Hippocampal formation (tissue), 2 donors: Measurements from ENCODE around the gene MRPS23.

Experiments used
- DNase-seq, 2 donors: peaks; one replicate each; lab custom pipeline; 2025; lab: John Stamatoyannopoulos, UW

The MRPS23 gene

DNA sequence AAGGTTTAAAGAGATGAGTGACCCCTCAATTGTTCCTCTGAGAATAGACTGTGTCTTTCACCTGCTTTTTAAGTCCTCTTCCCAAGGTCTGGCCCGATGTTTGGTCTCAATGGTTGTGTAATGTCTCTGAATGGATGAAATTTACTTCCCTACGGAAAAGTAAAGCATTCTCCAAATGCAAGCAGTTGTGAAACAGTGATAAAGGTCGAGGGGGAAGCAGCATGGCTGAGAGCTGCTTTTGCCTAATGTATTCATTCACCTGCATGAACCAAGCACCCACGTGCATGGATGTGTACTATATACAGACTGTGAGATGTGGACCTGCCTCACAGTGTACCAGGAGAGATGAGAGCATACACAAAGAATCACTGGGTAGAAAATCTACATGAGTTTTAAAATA, 11.4 kb downstream of the MRPS23 start:
- no peak for DNase-seq

DNA sequence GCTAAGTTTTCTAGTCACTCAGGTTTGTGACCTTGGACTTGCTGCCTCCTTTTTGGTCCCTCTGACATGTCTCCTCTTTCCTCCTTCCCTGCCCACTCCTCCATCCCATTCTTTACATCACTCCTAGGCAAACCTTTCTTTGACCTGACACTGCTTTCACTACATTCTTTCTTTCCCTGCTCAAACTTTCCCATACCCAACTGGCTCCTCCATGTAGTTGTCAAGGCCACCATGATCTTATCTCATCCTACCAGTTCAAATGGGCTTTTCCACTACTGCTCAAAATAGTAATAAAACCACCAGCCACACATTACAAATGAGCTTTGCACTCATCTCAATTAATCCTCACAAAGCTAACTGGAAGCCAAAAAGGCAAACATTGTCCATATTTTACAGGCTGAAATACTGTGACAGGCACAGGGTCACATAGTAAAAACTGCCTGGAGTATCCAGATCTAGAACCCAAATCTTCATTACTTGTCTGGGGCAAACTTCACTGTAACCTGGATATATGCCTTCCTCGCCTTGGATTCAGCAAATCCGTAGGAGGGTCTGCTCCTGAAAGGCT, 14.4 kb downstream of the MRPS23 start:
- no peak for DNase-seq

DNA sequence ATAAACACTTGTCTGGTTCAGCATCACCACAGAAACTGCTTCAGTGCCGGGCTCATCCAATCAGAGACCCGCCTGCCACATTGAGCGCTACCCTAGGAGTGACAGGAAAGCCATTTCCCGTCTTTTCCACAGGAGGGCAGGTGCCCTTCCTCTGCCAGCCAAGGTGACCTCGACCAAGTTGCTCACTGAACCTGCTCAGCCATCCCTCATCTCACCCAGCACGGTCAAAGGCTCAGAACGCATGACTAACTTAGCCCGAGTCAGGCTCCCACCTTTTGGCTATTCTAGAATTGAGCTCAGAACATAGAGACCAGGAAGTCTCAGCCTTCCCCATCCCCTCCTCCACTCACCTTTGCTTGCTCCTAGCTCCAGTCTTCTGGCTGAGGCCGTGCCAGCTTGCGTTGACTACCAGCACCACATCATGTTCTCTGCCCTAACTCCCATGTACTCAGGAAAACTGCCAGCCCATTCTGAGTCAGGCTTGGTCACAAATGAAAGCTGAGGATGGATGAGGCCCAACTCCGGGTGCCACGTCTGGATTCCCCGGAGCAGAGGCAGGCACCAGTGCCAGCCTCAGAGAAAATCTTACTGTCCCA, 15.6 kb downstream of the MRPS23 start:
- peak in 1 of 2 donors; percentile 8 for DNase-seq

DNA sequence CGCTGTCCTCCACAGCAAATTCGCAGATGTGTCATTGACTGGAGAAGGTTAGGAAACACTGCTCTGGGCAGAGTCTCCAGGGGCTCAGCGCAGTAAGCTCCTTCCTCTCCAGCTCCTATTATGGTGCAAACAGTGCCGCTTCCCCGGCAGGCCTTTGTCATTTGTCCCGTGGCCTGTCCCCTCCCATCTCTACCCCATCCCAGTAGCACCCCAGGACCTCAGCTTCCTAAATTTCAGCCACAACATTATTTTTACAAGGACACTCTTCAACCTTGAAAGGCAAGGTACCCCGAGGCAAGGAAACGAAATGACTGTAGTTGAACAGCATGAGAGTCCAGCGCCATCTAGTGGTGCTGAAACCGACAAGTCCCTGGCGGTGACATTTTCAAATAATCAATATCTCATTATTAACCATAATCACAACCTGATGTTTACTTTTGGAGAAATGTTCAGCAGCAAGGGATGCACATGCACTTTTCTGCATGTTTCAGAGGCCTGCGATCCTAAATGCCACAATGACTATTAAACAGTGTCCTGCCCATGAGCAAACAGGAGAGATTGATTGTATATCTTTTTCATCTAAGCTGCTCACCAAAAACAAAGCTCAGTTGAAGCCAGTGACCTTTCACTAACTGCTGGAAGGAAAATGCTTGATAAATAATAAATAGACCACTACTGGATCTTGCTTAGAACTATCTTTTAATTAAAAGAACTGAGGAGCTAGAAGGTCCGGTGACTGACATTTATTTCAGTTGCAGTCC, 16.5 kb downstream of the MRPS23 start:
- peak; percentile 61 for DNase-seq

DNA sequence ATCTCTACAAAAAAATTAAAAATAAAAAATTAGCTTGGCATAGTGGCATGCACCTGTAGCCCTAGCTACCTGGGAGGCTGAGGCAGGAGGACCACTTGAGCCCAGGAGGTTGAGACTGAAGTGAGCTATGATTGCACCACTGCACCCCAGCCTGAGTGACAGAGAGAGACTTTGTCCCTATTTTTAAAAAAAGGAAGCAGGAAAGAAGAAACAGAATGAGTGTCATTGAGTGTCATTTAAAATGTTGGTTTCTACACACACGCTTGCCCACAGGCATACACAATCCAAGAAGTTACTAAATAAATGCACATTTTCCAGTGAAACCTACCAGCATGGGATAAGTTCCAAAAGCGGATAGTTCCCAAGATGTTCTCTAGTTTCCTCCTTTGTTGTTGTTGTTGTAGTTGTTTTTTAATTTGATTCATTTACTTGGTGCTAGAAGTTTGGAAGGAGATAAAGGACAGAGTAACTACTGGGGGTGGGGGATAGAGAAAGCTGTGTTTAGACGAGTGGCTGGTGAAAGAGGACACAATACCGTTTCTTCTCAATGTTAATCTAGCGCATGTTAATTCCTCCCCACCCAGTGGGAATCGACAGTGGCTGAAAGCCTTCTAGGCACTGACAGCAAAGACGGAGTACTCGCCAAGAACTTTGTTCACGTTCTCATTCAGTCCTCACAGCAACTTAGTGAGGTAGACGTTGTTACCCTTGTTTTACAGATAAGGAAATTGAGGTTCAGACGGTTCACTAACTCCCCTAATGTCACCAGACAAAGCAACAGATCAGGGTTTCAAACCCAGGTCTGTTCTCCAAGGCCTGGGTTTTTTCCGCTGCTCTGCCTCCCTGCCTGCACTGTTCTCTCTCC, 17.3 kb downstream of the MRPS23 start:
- no peak for DNase-seq

DNA sequence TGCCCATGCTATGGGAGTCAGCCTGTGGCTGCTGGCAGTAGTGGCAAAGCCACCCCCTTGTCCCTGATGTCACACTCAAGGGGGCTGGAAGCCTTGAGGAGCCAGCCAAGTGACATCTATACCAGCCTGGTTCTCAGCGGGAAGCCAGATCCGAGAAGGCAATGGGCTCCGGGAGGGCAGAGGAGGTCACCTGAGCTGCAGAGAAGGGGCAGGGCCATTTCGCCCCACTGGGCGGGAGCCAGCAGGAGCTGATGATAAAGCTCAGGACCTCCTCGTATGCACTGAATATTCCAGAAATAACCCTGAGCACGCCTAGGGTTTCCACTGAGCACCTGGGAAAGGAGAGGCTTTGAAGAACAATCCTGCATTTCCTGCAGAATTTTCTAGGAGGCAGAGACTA, 19.0 kb downstream of the MRPS23 start:
- no peak for DNase-seq

DNA sequence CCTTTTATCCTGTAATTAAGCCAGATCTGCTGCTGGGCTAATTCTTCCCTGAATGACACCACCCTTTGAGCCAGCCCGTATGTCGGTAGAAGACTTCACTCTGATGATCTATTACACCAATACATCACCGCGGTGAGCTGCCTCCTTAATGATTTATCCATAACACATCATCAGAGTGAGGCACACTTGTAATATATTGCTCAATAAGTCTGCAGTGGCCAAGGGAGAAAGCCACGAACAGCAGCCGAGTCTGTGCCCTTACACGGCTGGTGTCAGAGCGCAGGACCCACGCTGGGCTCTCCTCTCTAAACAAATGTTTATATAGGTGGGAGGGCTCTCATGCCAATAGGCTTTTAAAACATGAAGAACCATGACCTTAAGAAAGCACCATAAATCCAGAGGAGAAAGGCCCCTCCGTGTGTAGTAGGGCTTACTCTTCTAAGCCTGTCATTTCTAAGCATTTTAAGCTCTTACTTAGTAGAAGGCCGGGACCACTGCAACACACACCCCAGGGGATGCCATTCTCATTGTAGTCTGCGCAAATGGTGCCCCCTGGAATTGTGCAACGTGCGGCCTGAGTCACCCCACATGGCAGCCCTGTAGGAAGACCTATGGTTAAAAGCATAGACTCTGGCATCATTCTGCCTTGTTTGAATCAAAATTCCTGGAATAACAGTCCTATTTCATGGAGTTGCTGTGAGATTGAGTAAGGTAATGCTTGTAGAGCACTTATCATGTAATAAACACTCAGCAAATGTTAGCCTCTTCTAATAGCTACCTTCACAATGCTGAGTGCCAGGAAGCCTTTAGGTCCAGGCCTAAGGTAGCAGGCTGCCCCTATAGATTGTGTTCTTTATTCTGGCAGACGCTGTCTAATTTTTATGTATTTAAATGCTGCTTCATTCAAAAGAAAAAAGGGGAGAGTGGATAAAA, 26.1 kb downstream of the MRPS23 start:
- no peak for DNase-seq

DNA sequence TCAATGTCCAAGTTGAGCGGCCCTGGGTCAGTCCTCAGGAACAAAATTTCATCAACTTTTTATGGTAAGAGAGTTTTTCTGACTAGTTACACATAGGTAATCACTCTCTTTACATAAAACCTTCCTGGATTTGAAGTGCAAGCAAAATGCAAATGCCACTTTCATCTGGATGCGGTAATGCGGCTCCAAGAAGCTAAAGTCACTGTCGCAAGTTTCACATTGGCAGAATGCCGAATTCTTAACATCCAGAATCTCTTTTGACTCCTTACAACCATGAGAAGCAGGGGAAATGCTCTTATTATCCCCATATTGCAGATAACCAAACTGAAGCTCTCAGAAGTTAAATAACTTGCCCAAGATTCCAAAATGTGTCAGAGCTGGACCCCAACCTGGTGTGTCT, 30.0 kb downstream of the MRPS23 start:
- no peak for DNase-seq

DNA sequence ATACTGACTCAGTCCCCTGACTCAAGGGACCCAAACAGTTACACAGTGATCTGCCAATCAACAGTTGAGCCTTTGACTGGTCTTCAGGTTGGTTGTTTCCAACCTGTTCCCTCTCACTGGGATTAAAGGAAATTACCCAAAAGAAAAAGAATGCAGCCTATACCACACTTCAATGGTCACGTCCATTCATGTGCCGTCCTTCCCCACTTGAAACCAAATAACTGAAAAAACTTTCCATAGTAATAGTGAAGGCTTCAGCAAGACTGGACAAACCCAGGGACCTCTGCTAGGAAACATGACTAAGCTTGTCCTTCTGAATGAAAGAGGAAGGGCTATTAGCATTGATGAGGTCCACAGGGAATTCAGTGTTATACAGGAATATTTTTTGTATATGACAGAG, 30.6 kb downstream of the MRPS23 start:
- no peak for DNase-seq

DNA sequence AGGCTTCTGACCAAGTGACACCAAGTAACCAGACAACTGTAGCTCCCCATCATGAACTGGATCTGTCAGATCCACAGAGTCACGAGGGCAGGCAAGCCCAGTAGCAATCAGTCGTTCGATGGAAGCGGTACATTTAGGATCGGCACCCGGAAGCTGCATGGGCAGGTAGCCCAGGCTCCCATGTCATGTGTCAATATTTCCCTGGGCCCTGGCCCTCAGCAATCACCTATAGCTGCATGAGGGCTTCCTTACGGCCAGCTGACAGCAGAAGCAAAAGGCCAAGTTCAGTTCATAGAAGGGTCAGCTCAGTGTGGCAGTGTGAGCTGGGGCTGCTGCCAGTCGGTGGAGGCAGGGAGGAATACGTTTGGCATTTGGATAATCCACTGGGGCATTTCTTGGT, 31.8 kb downstream of the MRPS23 start:
- DNase-seq = no peak

DNA sequence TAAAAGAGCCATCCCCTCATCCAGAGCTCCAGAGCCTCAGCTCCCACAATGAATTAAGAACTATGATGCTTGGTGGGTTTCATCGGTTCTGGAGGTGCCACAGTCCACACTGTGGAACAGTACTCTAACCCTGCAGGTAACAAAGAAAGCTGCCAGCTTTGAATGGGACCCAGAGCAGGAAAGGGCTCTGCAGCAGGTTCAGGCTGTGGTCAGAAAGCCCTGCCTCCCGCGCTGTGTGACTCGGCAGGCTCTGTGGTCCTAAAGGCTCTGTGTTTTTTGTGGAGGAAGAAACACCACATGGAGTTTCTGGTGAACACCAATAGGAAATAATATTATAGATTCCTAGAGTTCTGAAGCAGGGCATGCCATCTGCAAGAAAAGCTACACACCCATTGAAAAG, 32.5 kb downstream of the MRPS23 start:
- no peak for DNase-seq

DNA sequence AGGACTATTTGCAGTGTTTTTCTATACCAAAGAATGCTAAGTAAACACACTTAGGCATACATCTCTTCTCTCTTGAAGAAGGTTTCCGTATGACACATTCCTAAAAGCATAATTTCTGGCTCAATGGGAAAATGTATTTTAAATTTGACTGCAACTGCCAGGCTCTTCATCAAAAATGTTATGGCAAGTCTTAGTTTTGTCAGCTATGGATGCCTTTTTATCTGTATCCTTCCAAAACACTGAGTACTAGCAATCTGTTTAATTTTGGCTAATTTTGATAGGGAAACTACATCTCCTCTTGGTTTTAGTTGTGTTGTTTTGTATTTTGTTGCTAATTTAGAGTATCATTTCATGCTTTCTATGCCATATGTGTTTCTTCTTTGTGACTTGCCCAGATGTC, 35.4 kb downstream of the MRPS23 start:
- DNase-seq = no peak

DNA sequence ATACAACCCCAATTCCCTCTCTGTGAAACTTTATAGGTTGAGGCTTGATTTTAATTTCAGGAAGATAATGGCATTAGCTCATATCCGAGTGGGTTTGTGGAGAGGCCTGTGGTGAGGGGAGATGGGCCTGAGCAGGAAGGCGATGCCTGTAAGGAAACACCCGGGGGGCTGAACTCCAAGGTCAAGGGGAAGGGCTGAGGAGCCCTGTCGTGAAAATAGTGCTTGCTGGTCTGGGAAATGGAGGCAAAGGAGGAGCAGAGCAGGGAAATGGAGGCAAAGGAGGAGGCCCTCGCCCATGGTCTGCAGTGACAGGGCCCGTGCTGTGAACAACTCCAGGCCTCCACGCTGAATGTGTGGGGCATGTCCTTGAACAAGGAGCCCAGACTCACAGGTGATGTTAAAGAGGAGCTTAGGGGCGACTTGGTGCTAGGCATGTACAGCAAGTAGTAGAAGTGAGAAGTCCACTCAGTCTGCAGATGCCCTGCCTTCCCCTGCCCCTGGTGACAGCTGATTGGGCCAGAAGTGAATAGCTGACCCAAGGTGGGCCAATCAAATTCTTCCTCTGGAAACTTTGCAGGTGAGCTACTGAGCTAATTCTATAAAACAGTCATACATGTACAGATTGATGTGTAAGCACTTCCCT, 38.1 kb downstream of the MRPS23 start:
- no peak for DNase-seq

DNA sequence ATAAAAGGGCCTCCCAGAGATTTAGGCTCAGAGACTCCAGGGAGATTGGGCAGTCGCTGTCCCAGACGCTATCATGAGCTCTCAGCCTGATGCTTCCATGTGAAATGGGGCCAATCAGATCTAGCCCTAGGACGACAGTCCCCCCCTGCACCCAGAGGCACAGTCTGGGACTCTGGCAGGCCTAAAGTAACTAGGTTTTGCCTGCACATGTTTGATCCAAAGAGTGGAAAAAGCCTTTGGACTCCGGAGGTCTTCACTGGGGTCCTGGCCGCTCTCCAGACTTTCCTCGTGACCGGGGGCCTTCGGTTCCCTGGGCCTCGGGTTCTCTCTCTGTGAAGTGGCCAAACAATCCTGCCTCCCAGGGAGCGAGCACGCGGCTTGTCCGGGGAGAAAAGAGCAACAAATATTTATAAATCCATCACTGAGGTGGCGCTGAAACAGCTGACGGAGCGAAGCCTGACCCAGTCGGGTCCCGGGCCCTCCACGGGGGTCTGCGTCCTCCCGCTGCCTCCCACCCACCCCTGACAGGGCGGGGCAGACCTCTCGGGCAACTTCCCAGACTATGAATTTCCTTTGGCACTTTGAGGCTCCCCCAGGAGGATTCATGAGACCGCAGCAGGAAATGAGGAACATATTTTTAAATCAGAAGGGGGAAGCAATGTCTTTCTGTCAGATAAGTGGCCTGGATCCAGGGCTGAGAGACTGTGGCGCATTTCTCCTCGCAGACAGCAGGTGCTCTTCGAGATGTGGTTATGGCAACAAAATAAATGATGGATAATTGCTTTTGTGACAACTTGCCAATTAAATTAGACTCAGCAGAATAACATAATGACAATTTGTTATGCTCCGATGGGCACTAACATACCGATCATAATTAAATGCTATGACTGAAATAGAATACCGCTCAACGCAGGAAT, 38.9 kb downstream of the MRPS23 start:
- peak; percentile 3 to 23 for DNase-seq

DNA sequence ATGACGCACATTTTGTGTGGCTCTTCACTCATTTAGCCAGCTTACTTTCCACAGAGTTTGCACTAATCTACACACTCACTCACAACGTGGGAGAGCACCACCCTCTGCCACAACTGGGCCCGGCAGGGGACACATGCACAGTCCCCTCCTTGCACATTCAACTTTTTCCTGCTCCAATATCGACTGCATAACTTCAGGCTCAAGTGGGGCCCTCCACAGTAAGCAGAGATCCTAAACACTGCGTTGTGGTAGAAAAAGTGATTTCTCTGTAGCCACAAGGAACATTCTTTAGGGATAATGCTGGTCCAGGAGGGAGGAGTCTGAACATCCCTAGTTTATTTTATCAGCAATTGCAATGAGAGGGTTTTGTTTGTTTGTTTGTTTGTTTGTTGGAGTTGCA, 40.0 kb downstream of the MRPS23 start:
- DNase-seq = no peak

DNA sequence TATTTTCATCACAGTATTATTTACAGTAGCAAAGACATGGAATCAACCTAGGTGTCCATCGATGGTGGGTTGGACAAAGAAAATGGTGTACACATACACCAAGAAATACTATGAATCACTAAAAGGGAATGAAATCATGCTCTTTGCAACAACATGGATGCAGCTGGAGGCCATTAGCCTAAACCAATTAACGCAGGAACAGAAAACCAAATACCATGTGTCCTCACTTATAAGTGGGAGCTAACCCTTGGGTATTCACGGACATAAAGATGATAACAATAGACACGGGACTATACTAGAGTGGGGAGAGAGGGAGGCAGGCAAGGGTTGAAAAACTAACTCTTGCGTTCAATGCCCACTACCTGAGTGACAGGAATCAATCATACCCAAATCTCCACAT, 41.0 kb downstream of the MRPS23 start:
- DNase-seq = no peak

DNA sequence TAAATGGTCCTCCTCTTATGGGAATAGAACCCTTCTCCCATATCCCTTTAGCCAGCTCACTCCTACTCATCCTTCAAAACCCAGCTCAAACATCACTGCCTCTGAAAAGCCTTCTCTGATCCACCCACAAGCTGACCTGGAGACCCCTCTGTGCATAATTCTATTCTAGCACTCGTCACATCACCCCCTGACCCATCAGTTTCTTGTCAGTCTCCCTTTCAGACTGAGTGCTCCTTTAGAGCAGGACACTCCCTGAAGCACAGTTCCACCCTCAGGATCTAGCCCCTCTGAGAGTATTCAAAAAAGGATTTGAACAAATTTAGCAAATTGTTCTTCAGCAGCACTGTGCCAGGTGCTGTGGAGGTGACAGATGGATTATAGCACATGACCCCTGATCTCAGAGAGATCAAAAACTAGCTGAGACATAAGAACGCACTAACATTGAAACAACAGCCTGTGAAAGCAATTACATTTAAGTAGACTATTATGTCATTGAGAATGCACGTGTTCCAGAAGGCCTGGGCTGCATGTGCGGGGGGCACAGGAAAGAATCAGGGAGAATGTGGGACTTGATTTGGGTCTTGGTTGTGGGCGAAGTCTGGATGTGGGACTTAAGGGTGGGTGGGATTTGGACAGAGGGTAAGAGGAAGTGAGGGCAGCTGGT, 43.5 kb downstream of the MRPS23 start:
- DNase-seq = no peak

DNA sequence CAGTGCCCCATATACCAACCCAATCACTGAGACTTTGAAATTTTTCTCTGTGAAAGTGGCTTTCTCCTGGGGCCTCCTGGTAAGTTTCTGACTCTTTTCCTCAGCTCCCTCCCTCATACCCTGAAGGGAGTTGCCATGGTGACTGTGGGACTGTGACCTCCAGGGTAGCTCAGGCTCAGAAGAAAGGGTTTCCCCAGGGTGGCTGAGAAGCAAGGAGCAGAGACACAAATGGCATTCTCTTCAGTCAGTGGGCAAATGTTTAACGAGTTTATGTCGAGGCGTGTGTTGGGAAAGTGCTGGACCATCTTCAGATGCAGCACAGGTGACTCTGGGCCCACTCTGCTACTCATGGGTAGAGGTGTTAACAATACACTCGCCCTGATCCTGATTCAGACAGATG, 46.8 kb downstream of the MRPS23 start:
- DNase-seq = no peak

DNA sequence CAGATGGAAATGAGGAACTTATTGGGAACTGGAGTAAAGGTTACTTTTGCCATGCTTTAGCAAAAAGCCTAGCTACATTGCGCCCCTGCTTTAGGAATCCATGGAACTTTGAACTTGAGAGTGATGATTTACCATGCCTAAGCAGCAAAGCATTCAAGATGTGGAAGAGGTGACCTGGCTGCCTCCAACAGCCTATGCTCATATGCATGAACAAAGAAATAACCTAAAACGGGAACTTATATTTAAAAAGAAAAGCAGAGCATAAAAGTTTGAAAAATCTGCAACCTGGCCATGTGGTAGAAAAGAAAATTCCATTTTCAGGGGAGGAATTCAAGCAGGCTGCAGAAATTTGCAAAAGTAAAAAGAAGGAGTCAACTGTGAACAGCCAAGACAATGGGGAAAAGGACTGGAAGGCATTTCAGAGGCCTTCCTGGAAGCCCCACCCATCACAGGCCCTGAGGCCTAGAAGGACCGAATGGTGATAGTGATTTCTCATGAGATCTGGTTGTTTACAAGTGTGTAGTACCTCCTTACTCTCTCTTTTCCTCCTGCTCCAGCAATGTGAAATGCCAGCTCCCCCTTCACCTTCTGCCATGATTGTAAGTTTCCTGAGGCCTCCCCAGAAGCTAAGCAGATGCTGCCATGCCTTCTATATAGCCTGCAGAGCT, 48.7 kb downstream of the MRPS23 start:
- DNase-seq = no peak
